SK-N-SH treated with all-trans-retinoic acid at 6 μM for 48 hours (cell line): ENCODE measurements around the gene THSD1.

Experiments
- ATAC-seq: fragments of 200-7000 bp; cut with Tn5 transposase; 3 replicates; pipeline ENCODE4 v1.9.1; 2020; ENCODE audit warnings: mild to moderate bottlenecking, moderate library complexity
- ARNTL ChIP-seq: fragments of 450-650 bp; formaldehyde crosslinking; IDR thresholded peaks from 2 replicates; pipeline ENCODE4 v1.5.0; 2020; ENCODE audit warnings: low read depth, mild to moderate bottlenecking, moderate library complexity, borderline replicate concordance
- CSDC2 ChIP-seq: fragments of 250-450 bp; sonication (Bioruptor Pico); IDR thresholded peaks from 2 replicates; pipeline ENCODE4 v1.5.0; 2020; ENCODE audit warnings: mild to moderate bottlenecking, moderate library complexity
- ESRRG ChIP-seq: fragments of 250-450 bp; sonication (Bioruptor Pico); IDR thresholded peaks from 2 replicates; pipeline ENCODE4 v1.6.1; 2021; ENCODE audit warnings: mild to moderate bottlenecking
- GLIS3 ChIP-seq: fragments of 250-450 bp; sonication (Bioruptor Pico); IDR thresholded peaks from 2 replicates; pipeline ENCODE4 v1.5.0; 2020; ENCODE audit warnings: mild to moderate bottlenecking, moderate library complexity
- ISL1 ChIP-seq: fragments of 250-450 bp; sonication (Bioruptor Pico); IDR thresholded peaks from 2 replicates; pipeline ENCODE4 v2.1.2; 2022; ENCODE audit warnings: mild to moderate bottlenecking, moderate library complexity
- OSR1 ChIP-seq: fragments of 250-450 bp; sonication (Bioruptor Pico); IDR thresholded peaks from 2 replicates; pipeline ENCODE4 v1.8.0; 2022; ENCODE audit warnings: moderate library complexity, mild to moderate bottlenecking, inconsistent platforms
- RARB ChIP-seq: fragments of 250-450 bp; sonication (Bioruptor Pico); IDR thresholded peaks from 2 replicates; pipeline ENCODE4 v1.8.0; 2021; ENCODE audit warnings: mild to moderate bottlenecking, moderate library complexity
- SNAI2 ChIP-seq: fragments of 250-450 bp; sonication (Bioruptor Pico); IDR thresholded peaks from 2 replicates; pipeline ENCODE4 v1.5.0; 2020; ENCODE audit warnings: mild to moderate bottlenecking, moderate library complexity
- TCF4 ChIP-seq: fragments of 250-450 bp; sonication (Bioruptor Pico); IDR thresholded peaks from 2 replicates; pipeline ENCODE4 v1.8.0; 2021; ENCODE audit warnings: mild to moderate bottlenecking, moderate library complexity, borderline replicate concordance
- TOX ChIP-seq: fragments of 250-450 bp; sonication (Bioruptor Pico); IDR thresholded peaks from 2 replicates; pipeline ENCODE4 v1.8.0; 2021; ENCODE audit warnings: mild to moderate bottlenecking, moderate library complexity, borderline replicate concordance
- ZC3H10 ChIP-seq: fragments of 250-450 bp; sonication (Bioruptor Pico); IDR thresholded peaks from 2 replicates; pipeline ENCODE4 v1.5.1; 2021; ENCODE audit warnings: mild to moderate bottlenecking, moderate library complexity
- ZFP3 ChIP-seq: fragments of 250-450 bp; sonication (Bioruptor Pico); IDR thresholded peaks from 2 replicates; pipeline ENCODE4 v1.5.0; 2020; ENCODE audit warnings: mild to moderate bottlenecking, moderate library complexity
- ZFP30 ChIP-seq: fragments of 450-650 bp; formaldehyde crosslinking; IDR thresholded peaks from 2 replicates; pipeline ENCODE4 v1.5.0; 2022; ENCODE audit warnings: mild to moderate bottlenecking, moderate library complexity
- ZNF70 ChIP-seq: fragments of 450-650 bp; formaldehyde crosslinking; IDR thresholded peaks from 2 replicates; pipeline ENCODE4 v1.5.0; 2020; ENCODE audit warnings: mild to moderate bottlenecking, moderate library complexity
- ZNF8 ChIP-seq: fragments of 450-650 bp; formaldehyde crosslinking; IDR thresholded peaks from 2 replicates; pipeline ENCODE4 v1.5.0; 2020; ENCODE audit warnings: mild to moderate bottlenecking, moderate library complexity
- TF ChIP-seq, protein P1 (sequence below): fragments of 250-450 bp; sonication (Bioruptor Pico); IDR thresholded peaks from 2 replicates; pipeline ENCODE4 v1.5.0; 2020; ENCODE audit warnings: mild to moderate bottlenecking, moderate library complexity
- TF ChIP-seq, protein P2 (sequence below): fragments of 250-450 bp; sonication (Bioruptor Pico); IDR thresholded peaks from 2 replicates; pipeline ENCODE4 v1.8.0; 2020; ENCODE audit warnings: mild to moderate bottlenecking, moderate library complexity, borderline replicate concordance
- TF ChIP-seq, protein P3 (sequence below): fragments of 250-450 bp; sonication (Bioruptor Pico); IDR thresholded peaks from 2 replicates; pipeline ENCODE4 v1.5.1; 2020; ENCODE audit warnings: low read depth, mild to moderate bottlenecking, moderate library complexity
- TF ChIP-seq, protein P4 (sequence below): fragments of 250-450 bp; sonication (Bioruptor Pico); IDR thresholded peaks from 2 replicates; pipeline ENCODE4 v1.5.1; 2021; ENCODE audit warnings: mild to moderate bottlenecking, moderate library complexity

THSD1 gene

DNA sequence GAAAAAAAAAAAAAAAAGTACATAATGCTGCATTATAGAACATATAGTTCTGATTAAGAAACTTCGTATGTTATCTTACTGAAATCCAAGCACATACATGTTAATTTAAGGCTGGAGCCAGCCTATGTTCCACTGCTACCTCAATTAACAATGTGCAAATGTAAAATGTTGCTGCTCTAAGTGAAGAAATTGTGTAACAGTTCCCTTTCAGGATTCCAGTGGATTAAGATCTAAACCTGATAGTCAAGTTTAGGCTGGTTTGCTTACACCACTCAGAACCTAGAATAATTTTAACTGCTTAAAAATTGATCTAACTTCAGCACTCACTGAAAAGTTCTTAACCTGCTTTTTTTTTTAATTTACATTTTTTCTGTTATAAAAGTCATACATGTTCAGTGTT lies 40.3 kb upstream of the THSD1 start:
- TF ChIP-seq ZNF8 (CRISPR knock-in tag) (no peak), TOX (CRISPR knock-in tag) (no peak), SNAI2 (CRISPR knock-in tag) (no peak), ZFP3 (CRISPR knock-in tag) (no peak), CSDC2 (CRISPR knock-in tag) (no peak), ARNTL (no peak), GLIS3 (CRISPR knock-in tag) (no peak), ESRRG (CRISPR knock-in tag) (no peak), ZFP30 (CRISPR knock-in tag) (no peak), ZNF70 (CRISPR knock-in tag) (no peak), TCF4 (CRISPR knock-in tag) (no peak), OSR1 (CRISPR knock-in tag) (no peak), ISL1 (CRISPR knock-in tag) (no peak), ZC3H10 (CRISPR knock-in tag) (no peak)
- TF ChIP-seq, protein P1, sequence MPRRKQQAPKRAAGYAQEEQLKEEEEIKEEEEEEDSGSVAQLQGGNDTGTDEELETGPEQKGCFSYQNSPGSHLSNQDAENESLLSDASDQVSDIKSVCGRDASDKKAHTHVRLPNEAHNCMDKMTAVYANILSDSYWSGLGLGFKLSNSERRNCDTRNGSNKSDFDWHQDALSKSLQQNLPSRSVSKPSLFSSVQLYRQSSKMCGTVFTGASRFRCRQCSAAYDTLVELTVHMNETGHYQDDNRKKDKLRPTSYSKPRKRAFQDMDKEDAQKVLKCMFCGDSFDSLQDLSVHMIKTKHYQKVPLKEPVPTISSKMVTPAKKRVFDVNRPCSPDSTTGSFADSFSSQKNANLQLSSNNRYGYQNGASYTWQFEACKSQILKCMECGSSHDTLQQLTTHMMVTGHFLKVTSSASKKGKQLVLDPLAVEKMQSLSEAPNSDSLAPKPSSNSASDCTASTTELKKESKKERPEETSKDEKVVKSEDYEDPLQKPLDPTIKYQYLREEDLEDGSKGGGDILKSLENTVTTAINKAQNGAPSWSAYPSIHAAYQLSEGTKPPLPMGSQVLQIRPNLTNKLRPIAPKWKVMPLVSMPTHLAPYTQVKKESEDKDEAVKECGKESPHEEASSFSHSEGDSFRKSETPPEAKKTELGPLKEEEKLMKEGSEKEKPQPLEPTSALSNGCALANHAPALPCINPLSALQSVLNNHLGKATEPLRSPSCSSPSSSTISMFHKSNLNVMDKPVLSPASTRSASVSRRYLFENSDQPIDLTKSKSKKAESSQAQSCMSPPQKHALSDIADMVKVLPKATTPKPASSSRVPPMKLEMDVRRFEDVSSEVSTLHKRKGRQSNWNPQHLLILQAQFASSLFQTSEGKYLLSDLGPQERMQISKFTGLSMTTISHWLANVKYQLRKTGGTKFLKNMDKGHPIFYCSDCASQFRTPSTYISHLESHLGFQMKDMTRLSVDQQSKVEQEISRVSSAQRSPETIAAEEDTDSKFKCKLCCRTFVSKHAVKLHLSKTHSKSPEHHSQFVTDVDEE (CRISPR knock-in tag) = no peak
- TF ChIP-seq, protein P2, sequence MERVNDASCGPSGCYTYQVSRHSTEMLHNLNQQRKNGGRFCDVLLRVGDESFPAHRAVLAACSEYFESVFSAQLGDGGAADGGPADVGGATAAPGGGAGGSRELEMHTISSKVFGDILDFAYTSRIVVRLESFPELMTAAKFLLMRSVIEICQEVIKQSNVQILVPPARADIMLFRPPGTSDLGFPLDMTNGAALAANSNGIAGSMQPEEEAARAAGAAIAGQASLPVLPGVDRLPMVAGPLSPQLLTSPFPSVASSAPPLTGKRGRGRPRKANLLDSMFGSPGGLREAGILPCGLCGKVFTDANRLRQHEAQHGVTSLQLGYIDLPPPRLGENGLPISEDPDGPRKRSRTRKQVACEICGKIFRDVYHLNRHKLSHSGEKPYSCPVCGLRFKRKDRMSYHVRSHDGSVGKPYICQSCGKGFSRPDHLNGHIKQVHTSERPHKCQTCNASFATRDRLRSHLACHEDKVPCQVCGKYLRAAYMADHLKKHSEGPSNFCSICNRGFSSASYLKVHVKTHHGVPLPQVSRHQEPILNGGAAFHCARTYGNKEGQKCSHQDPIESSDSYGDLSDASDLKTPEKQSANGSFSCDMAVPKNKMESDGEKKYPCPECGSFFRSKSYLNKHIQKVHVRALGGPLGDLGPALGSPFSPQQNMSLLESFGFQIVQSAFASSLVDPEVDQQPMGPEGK = no peak
- TF ChIP-seq, protein P3, sequence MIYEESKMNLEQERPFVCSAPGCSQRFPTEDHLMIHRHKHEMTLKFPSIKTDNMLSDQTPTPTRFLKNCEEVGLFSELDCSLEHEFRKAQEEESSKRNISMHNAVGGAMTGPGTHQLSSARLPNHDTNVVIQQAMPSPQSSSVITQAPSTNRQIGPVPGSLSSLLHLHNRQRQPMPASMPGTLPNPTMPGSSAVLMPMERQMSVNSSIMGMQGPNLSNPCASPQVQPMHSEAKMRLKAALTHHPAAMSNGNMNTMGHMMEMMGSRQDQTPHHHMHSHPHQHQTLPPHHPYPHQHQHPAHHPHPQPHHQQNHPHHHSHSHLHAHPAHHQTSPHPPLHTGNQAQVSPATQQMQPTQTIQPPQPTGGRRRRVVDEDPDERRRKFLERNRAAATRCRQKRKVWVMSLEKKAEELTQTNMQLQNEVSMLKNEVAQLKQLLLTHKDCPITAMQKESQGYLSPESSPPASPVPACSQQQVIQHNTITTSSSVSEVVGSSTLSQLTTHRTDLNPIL (CRISPR knock-in tag) = no peak
- TF ChIP-seq, protein P4, sequence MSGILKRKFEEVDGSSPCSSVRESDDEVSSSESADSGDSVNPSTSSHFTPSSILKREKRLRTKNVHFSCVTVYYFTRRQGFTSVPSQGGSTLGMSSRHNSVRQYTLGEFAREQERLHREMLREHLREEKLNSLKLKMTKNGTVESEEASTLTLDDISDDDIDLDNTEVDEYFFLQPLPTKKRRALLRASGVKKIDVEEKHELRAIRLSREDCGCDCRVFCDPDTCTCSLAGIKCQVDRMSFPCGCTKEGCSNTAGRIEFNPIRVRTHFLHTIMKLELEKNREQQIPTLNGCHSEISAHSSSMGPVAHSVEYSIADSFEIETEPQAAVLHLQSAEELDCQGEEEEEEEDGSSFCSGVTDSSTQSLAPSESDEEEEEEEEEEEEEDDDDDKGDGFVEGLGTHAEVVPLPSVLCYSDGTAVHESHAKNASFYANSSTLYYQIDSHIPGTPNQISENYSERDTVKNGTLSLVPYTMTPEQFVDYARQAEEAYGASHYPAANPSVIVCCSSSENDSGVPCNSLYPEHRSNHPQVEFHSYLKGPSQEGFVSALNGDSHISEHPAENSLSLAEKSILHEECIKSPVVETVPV (CRISPR knock-in tag) = no peak
- TF ChIP-seq, all 23 proteins: peak for 0
- no peak for ATAC-seq

DNA sequence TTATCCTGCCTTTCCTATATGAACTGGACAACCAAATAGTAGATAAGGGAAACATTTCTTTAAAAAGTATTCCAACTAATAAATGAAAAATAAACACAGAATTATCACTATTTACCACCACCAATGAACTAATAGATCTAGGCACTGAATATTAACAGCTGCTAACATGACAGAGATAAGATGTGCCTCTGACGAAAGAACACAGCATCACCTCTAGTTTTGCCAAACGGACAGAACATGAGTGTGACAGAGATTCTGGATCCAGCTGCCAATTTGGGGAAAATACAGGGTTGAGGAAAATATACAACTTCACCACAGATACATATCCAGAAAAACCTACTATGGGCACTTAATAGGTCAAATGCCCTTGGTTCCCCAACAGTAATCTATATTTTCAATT lies 26.5 kb upstream of the THSD1 start:
- ATAC-seq = no peak
- TF ChIP-seq, protein P2 = no peak
- TF ChIP-seq RARB (CRISPR knock-in tag) (no peak), SNAI2 (CRISPR knock-in tag) (no peak), CSDC2 (CRISPR knock-in tag) (no peak), ZNF8 (CRISPR knock-in tag) (no peak), ESRRG (CRISPR knock-in tag) (no peak), ZFP30 (CRISPR knock-in tag) (no peak), GLIS3 (CRISPR knock-in tag) (no peak)
- TF ChIP-seq, protein P1 (CRISPR knock-in tag) = no peak
